Activated T-cell treated with anti-CD3 and anti-CD28 coated beads, Interleukin-2, amount 50 U/mL, for 72 hours (primary cell): ENCODE measurements around the gene AGR2. TPM values are rescaled to one million over a fixed set of nuclear protein-coding genes. Genes with fewer than 3 reads are reported as not detected.

ENCODE experiments used
- total RNA-seq, 2 donors: library from RNA; stranded (reverse); gene quantifications; one replicate each; pipeline ENCODE4 v1.2.3, GENCODE V29; 2022

The AGR2 gene
- total RNA-seq, 2 donors from 2014 or later: not detected

Other genes with a start within 250 kb of the AGR2 start
- gene ANKMY2, start 159.2 kb downstream of the AGR2 start, total RNA-seq: 10 to 100 TPM; 11.0 to 11.9 TPM
- 10 to 100 TPM; 59.5 to 66.5 TPM for gene BZW2, start 158.8 kb downstream of the AGR2 start, total RNA-seq
- gene TSPAN13, start 51.2 kb downstream of the AGR2 start, total RNA-seq: 1 to 10 TPM; 1.1 to 1.2 TPM
- gene AGR3, start 77.0 kb upstream of the AGR2 start, total RNA-seq: not detected